CD14-positive monocyte (primary cell): ENCODE results near the gene GYS1. TPM values are rescaled to one million over a fixed set of nuclear protein-coding genes. Genes with fewer than 3 reads are reported as not detected.
A peak's percentile ranks its signal among the peaks of the same experiment; 100 is the strongest.
"Not testable (repeated sequence)": the region's sequence is repeated elsewhere in the genome, so short reads cannot be mapped to it uniquely, and the experiment has no call there.

Experiments
- DNase-seq, 3 donors: peaks; one replicate each; pipeline ENCODE4 v3.0.0-alpha.2; 2011 to 2022
- H2AFZ ChIP-seq: 2 replicates; pipeline ENCODE4 v1.6.0; 2012; ENCODE audit warnings: mild to moderate bottlenecking, low read depth, low read length, inconsistent platforms; ENCODE audit not compliant: insufficient read depth, poor library complexity, severe bottlenecking
- H3K27ac ChIP-seq, 2 donors: 1 replicate in 1 of 2; 2 replicates in 1 of 2; pipeline ENCODE4 v1.5.1; 2012 to 2013; ENCODE audit warnings: low read length in 2 of 2, control low read depth in 1 of 2, inconsistent platforms in 1 of 2, low read depth in 1 of 2, mild to moderate bottlenecking in 1 of 2
- H3K27me3 ChIP-seq, 2 donors: one replicate each; pipeline versions ENCODE4 v1.6.0 to v1.6.1; 2011 to 2013; ENCODE audit warnings: low read length in 2 of 2; ENCODE audit not compliant: control insufficient read depth in 2 of 2, insufficient read depth in 2 of 2
- H3K36me3 ChIP-seq, 2 donors: replicated peaks in 1 of 2; 1 replicate in 1 of 2; 2 replicates in 1 of 2; pipeline versions ENCODE4 v1.5.1 to v1.6.1; 2012 to 2013; ENCODE audit warnings: low read length in 2 of 2, control low read depth in 1 of 2, inconsistent platforms in 1 of 2, mild to moderate bottlenecking in 1 of 2; ENCODE audit not compliant: insufficient read depth in 2 of 2, control insufficient read depth in 1 of 2
- H3K4me1 ChIP-seq, 2 donors: 1 replicate in 1 of 2; 2 replicates in 1 of 2; pipeline versions ENCODE4 v1.5.1 to v1.6.1; 2012 to 2013; ENCODE audit warnings: low read length in 2 of 2, control low read depth in 1 of 2, inconsistent platforms in 1 of 2, mild to moderate bottlenecking in 1 of 2, moderate library complexity in 1 of 2; ENCODE audit not compliant: insufficient read depth in 2 of 2, control insufficient read depth in 1 of 2
- H3K4me2 ChIP-seq: replicated peaks from 2 replicates; pipeline ENCODE3; 2012; ENCODE audit warnings: low read length, moderate library complexity, mild to moderate bottlenecking; ENCODE audit not compliant: poor library complexity, severe bottlenecking; ENCODE audit errors: extremely low read depth
- H3K4me3 ChIP-seq, 3 experiments: fragments of 200-600 bp in 1 of 3; sonication (generic) in 1 of 3; replicated peaks in 1 of 3; 1 replicate in 2 of 3; 2 replicates in 1 of 3; pipeline ENCODE4 v1.5.1; 2011 to 2013; ENCODE audit warnings: low read length in 3 of 3, mild to moderate bottlenecking in 3 of 3, control low read depth in 2 of 3, low read depth in 2 of 3, inconsistent platforms in 1 of 3, moderate library complexity in 1 of 3
- H3K79me2 ChIP-seq: 2 replicates; pipeline ENCODE4 v1.6.0; 2012; ENCODE audit warnings: mild to moderate bottlenecking, control low read depth, inconsistent platforms, low read length, moderate library complexity; ENCODE audit not compliant: insufficient read depth
- H3K9ac ChIP-seq: 2 replicates; pipeline ENCODE4 v1.6.0; 2017; ENCODE audit warnings: low read length, mild to moderate bottlenecking; ENCODE audit not compliant: insufficient read depth, poor library complexity, severe bottlenecking
- H3K9me3 ChIP-seq, 2 donors: replicated peaks in 1 of 2; 1 replicate in 1 of 2; 2 replicates in 1 of 2; pipeline versions ENCODE4 v1.5.1 to v1.6.1; 2012 to 2013; ENCODE audit warnings: low read length in 2 of 2, control low read depth in 1 of 2; ENCODE audit not compliant: control insufficient read depth in 1 of 2, insufficient read depth in 1 of 2
- H4K20me1 ChIP-seq: 2 replicates; pipeline ENCODE4 v1.6.0; 2012; ENCODE audit warnings: mild to moderate bottlenecking, low read length, control low read depth, moderate library complexity; ENCODE audit not compliant: insufficient read depth
- H3K27ac Mint-ChIP-seq, 7 donors: one replicate each; pipeline ENCODE4 v1.8.0; 2020; ENCODE audit warnings: mild to moderate bottlenecking in 7 of 7, mixed read lengths in 7 of 7, moderate library complexity in 6 of 7, inconsistent platforms in 2 of 7
- H3K27me3 Mint-ChIP-seq, 3 donors: one replicate each; pipeline ENCODE4 v1.8.0; 2021 to 2022; ENCODE audit warnings: low read depth in 3 of 3, mild to moderate bottlenecking in 3 of 3, mixed read lengths in 3 of 3, moderate library complexity in 3 of 3, inconsistent platforms in 1 of 3
- H3K36me3 Mint-ChIP-seq, 2 donors: one replicate each; pipeline ENCODE4 v1.8.0; 2020; ENCODE audit warnings: mixed read lengths in 2 of 2, inconsistent platforms in 1 of 2, mild to moderate bottlenecking in 1 of 2
- H3K4me1 Mint-ChIP-seq: one replicate; pipeline ENCODE4 v1.8.0; 2020; ENCODE audit warnings: mild to moderate bottlenecking, mixed read lengths
- H3K4me3 Mint-ChIP-seq, 2 donors: one replicate each; pipeline ENCODE4 v1.8.0; 2020; ENCODE audit warnings: mild to moderate bottlenecking in 2 of 2, mixed read lengths in 2 of 2, moderate library complexity in 1 of 2
- H3K9me3 Mint-ChIP-seq, 7 donors: one replicate each; pipeline ENCODE4 v1.8.0; 2020 to 2022; ENCODE audit warnings: mixed read lengths in 7 of 7, mild to moderate bottlenecking in 6 of 7, moderate library complexity in 6 of 7, inconsistent platforms in 2 of 7
- WGBS: methylation state at CpG from one replicate; pipeline ENCODE4 v1.1.5; 2013; ENCODE audit warnings: missing lambda C conversion rate; ENCODE audit not compliant: insufficient coverage; 5-methylcytosine and 5-hydroxymethylcytosine counted together
- intact Hi-C, 2 donors: fragments of 100-400 bp; cut with micrococcal nuclease; formaldehyde crosslinking; loops; one replicate each; pipeline versions ENCODE4 v1.15.0 to v1.15.1; 2023
- polyA minus RNA-seq: library from RNA; depleted of rRNA, polyadenylated mRNA; stranded (reverse); fragments of >200 nt; gene quantifications from 2 replicates; pipeline ENCODE4 v1.2.3, GENCODE V29; 2012
- polyA plus RNA-seq, 3 donors: library from polyadenylated mRNA; depleted of rRNA in 1 of 3; unstranded in 2 of 3; stranded (reverse) in 1 of 3; fragments of 300-500 nt in 2 of 3; fragments of >200 nt in 1 of 3; fragmentation: Illumina TruSeq in 2 of 3; gene quantifications; 1 replicate in 2 of 3; 2 replicates in 1 of 3; pipeline ENCODE4 v1.2.3, GENCODE V29; 2012 to 2021
- total RNA-seq, 12 experiments: library from RNA in 1 of 12; stranded (reverse) in 1 of 12; fragments of 120-200 nt in 1 of 12; gene quantifications; one replicate each; pipeline ENCODE4 v1.2.4 and lab custom pipeline; 2013 to 2026; ENCODE audit warnings: mixed read lengths in 6 of 12, inconsistent platforms in 1 of 12
- TF ChIP-seq, protein P1 (sequence below): fragments of 200-600 bp; IDR thresholded peaks from one replicate; pipeline ENCODE4 v1.8.0; 2022; ENCODE audit warnings: antibody characterized with exemption, mild to moderate bottlenecking

Gene GYS1
- total RNA-seq (2013) = 18.1 TPM
- polyA plus RNA-seq (10 to 100 TPM; 13.3 to 26.0 (median 21.3) TPM), polyA minus RNA-seq (27.2 and 37.9 TPM in 2 replicates), total RNA-seq (lab: John Stamatoyannopoulos, UW) (8.7 to 26.5 (median 16.1) reads per million in 11 experiments)

DNA sequence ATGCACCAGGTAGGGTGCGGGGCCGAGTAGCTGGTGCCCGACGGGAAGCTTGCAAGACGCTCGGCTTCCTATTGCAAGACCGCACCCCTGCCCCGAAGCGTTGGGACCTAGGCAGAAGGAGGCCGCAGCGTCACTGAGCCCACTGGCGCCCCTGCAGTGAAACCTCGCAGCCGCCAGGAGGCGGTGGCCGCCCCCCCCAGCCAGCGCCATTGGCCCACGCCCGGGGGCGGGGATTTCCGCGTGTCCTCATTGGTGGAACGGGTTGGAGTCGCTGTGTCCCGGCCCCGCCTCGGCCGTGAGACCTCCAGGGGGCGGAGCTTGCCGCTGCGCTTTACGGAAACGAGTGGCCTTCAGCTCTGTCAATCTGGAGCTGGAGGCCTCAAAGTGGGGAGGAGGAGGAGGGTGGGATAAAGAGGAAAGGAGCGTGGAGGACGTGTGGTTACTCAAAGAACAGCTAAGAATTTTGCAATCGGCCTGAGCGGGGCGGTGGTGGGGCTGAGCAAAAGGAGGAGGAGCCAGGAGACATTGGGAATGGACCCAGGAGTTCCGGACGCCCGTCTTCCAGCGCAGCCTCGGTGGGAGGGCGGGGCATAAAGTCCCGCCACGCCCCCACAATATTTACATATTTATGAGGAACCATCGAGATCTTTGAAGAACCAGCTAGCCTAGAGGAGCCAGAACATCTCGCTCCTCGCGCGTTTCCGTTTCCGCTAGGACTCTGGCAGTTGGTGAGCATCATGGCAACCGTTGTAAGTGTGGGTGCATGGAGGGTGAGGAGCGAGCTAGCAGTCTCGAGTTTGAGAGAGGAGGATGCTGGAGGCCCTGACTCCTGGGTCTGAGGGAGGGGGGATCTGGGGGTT, at the start of gene GYS1, which contains the start of gene RUVBL2:
Gene GYS1 (minus strand): TSS at position 135 of the 860 bp plus-strand sequence. CDS start 197 bp downstream, outside the sequence.
Gene RUVBL2 (plus strand): TSS at position 713 of the 860 bp plus-strand sequence. CDS start 25 bp downstream, at position 738.
- H3K4me1 ChIP-seq = peaks cover 25 to 40% of the 10 kb centered on the region in 2 donors
- peaks cover 14 to 32% of the 10 kb centered on the region in 2 donors for H3K36me3 Mint-ChIP-seq
- peaks cover 8% of the 10 kb centered on the region for H4K20me1 ChIP-seq
- H3K9me3 Mint-ChIP-seq = peaks cover 0 to 1% (median 0%) of the 10 kb centered on the region in 7 donors
- peak within 1 kb of the TSS; percentile 85 for H3K9ac ChIP-seq
- H3K4me3 ChIP-seq = peak within 1 kb of the TSS; percentile 78 to 98 (median 93)
- 0% methylated on average over 45 of the region's 56 CpGs for WGBS
- intact Hi-C loops = loop anchor here in 1 of 2 donors (10.0 kb wide), 1 partner anchor 669 kb away; the partner anchor contains the start of gene EMP3
- H3K4me3 Mint-ChIP-seq = peak within 1 kb of the TSS; percentile 92 to 94
- H3K27ac Mint-ChIP-seq = peak within 1 kb of the TSS; percentile 91 to 99 (median 97)
- peak within 1 kb of the TSS; percentile 95 for H2AFZ ChIP-seq
- H3K9me3 ChIP-seq = no peaks in the 10 kb centered on the region
- H3K4me1 Mint-ChIP-seq = peaks cover 26% of the 10 kb centered on the region
- H3K27me3 ChIP-seq = no peaks in the 10 kb centered on the region
- TF ChIP-seq, protein P1, sequence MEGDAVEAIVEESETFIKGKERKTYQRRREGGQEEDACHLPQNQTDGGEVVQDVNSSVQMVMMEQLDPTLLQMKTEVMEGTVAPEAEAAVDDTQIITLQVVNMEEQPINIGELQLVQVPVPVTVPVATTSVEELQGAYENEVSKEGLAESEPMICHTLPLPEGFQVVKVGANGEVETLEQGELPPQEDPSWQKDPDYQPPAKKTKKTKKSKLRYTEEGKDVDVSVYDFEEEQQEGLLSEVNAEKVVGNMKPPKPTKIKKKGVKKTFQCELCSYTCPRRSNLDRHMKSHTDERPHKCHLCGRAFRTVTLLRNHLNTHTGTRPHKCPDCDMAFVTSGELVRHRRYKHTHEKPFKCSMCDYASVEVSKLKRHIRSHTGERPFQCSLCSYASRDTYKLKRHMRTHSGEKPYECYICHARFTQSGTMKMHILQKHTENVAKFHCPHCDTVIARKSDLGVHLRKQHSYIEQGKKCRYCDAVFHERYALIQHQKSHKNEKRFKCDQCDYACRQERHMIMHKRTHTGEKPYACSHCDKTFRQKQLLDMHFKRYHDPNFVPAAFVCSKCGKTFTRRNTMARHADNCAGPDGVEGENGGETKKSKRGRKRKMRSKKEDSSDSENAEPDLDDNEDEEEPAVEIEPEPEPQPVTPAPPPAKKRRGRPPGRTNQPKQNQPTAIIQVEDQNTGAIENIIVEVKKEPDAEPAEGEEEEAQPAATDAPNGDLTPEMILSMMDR = peak; percentile 99
- H3K4me2 ChIP-seq = peak within 1 kb of the TSS; percentile 98
- peaks cover 77% of the 10 kb centered on the region for H3K79me2 ChIP-seq
- H3K27me3 Mint-ChIP-seq = peaks cover 0 to 3% (median 0%) of the 10 kb centered on the region in 3 donors
- peak within 1 kb of the TSS; percentile 86 to 94 for H3K27ac ChIP-seq
- peak; percentile 98 to 100 (median 100) for DNase-seq
- peaks cover 13 to 21% of the 10 kb centered on the region in 2 donors for H3K36me3 ChIP-seq

- H3K36me3 Mint-ChIP-seq, H3K4me3 ChIP-seq, H3K27me3 ChIP-seq, DNase-seq, H3K4me2 ChIP-seq, H3K9me3 ChIP-seq, H3K27ac ChIP-seq, H3K9ac ChIP-seq, H3K79me2 ChIP-seq, H3K4me1 Mint-ChIP-seq, H4K20me1 ChIP-seq, H3K9me3 Mint-ChIP-seq, H3K4me3 Mint-ChIP-seq, intact Hi-C loops, H3K4me1 ChIP-seq, H2AFZ ChIP-seq, H3K36me3 ChIP-seq: not testable (repeated sequence)
- H3K27ac Mint-ChIP-seq = peak overlapping the region in 2 of 7 donors; percentile 23 to 59
- no CpG with 5 or more reads among the region's 4 CpGs for WGBS
- H3K27me3 Mint-ChIP-seq = peaks cover 2 to 10% (median 5%) of the 10 kb centered on the region in 3 donors
Measured at GRCh38 chr19:49042666-49043065, 49.6 kb upstream of the GYS1 start.
